Uterus (tissue), 2 donors: Measurements from ENCODE around the gene KIAA1755.

ENCODE experiments used
- POLR2A ChIP-seq, 2 donors: fragments of 450-650 bp; IDR thresholded peaks; one replicate each; pipeline ENCODE4 v1.6.1; 2016; ENCODE audit warnings: antibody characterized with exemption in 2 of 2, mild to moderate bottlenecking in 1 of 2, moderate library complexity in 1 of 2
- TF ChIP-seq, protein P1 (sequence below), 4 experiments: fragments of 200-600 bp in 2 of 4; fragments of 450-650 bp in 2 of 4; sonication (generic) in 2 of 4; IDR thresholded peaks; one replicate each; pipeline ENCODE4 v1.5.1; 2016 to 2019; ENCODE audit warnings: antibody characterized with exemption in 4 of 4, mild to moderate bottlenecking in 2 of 4, moderate library complexity in 1 of 4

DNA sequence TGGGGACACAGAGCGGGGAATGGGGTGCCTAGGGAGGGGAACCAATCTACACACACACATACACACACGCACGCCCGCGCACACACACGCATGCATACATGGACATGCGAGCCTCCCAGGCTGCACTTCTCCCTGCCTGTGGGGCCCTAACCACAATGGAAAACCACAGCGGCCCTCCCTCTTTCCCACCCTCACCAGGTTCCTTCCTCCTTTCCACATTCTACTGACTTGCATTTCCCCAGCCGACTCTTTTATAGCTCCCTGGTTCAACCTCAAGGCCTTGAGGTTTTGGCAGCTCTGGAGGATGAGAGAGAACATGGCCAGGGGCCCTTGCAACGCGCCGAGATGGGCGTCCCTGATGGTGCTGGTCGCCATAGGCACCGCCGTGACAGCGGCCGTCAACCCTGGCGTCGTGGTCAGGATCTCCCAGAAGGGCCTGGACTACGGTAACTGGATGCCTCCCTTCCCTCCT is 43.4 kb upstream of the KIAA1755 start, which contains the start of gene BPI:
- TF ChIP-seq, protein P1, sequence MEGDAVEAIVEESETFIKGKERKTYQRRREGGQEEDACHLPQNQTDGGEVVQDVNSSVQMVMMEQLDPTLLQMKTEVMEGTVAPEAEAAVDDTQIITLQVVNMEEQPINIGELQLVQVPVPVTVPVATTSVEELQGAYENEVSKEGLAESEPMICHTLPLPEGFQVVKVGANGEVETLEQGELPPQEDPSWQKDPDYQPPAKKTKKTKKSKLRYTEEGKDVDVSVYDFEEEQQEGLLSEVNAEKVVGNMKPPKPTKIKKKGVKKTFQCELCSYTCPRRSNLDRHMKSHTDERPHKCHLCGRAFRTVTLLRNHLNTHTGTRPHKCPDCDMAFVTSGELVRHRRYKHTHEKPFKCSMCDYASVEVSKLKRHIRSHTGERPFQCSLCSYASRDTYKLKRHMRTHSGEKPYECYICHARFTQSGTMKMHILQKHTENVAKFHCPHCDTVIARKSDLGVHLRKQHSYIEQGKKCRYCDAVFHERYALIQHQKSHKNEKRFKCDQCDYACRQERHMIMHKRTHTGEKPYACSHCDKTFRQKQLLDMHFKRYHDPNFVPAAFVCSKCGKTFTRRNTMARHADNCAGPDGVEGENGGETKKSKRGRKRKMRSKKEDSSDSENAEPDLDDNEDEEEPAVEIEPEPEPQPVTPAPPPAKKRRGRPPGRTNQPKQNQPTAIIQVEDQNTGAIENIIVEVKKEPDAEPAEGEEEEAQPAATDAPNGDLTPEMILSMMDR (IDR thresholded peaks at IDR 0.05): no peak
- TF ChIP-seq POLR2A (IDR thresholded peaks at IDR 0.05): no peak
